Fibroblast of pulmonary artery (primary cell): ENCODE results near the gene GLO1.

Experiments used
- DNase-seq: peaks from one replicate; pipeline ENCODE4 v3.0.0-alpha.2; 2010; ENCODE audit warnings: low read depth
- H3K4me3 ChIP-seq: replicated peaks from 2 replicates; pipeline ENCODE4 v1.5.1; 2011; ENCODE audit warnings: low read depth, mild to moderate bottlenecking, control low read depth, low read length, moderate library complexity
- TF ChIP-seq, protein P1 (sequence below): IDR thresholded peaks from 2 replicates; pipeline ENCODE4 v1.5.1; 2011; ENCODE audit warnings: mild to moderate bottlenecking, control low read depth, low read length, inconsistent platforms; ENCODE audit errors: missing control alignments

GLO1 gene

GRCh38 chr6:38650207-38650752 is 52.7 kb downstream of the GLO1 start:
- TF ChIP-seq, protein P1, sequence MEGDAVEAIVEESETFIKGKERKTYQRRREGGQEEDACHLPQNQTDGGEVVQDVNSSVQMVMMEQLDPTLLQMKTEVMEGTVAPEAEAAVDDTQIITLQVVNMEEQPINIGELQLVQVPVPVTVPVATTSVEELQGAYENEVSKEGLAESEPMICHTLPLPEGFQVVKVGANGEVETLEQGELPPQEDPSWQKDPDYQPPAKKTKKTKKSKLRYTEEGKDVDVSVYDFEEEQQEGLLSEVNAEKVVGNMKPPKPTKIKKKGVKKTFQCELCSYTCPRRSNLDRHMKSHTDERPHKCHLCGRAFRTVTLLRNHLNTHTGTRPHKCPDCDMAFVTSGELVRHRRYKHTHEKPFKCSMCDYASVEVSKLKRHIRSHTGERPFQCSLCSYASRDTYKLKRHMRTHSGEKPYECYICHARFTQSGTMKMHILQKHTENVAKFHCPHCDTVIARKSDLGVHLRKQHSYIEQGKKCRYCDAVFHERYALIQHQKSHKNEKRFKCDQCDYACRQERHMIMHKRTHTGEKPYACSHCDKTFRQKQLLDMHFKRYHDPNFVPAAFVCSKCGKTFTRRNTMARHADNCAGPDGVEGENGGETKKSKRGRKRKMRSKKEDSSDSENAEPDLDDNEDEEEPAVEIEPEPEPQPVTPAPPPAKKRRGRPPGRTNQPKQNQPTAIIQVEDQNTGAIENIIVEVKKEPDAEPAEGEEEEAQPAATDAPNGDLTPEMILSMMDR = no peak
- DNase-seq = no peak
- no peak overlapping the region for H3K4me3 ChIP-seq

- TF ChIP-seq, protein P1 = no peak
- no peak for DNase-seq
These were observed 53.2 kb downstream of the GLO1 start for GRCh38 chr6:38649744-38650143.

DNA sequence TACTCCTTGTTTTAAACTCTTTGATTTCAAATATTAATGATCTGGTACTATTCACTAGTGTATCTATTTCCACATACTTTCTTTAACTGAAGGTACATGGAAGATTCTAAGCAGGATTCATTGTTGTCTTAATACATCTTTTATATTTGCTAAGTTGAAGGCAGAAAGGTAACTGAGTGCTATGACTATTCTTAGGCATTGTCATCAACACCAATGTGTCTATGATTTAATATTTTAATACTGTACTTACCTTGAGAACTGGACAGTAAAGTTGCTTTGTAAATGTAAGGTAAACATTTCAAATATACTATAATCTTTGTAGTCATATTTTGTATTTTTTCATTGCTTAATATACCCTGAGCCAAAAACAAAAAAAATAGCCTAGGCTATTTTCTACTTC is 54.3 kb downstream of the GLO1 start:
- no peak overlapping the region for H3K4me3 ChIP-seq
- no peak for DNase-seq
- TF ChIP-seq, protein P1 = no peak

More at GRCh38 chr6:38649744-38650143, 53.2 kb downstream of the GLO1 start:
- no peak overlapping the region for H3K4me3 ChIP-seq

DNA sequence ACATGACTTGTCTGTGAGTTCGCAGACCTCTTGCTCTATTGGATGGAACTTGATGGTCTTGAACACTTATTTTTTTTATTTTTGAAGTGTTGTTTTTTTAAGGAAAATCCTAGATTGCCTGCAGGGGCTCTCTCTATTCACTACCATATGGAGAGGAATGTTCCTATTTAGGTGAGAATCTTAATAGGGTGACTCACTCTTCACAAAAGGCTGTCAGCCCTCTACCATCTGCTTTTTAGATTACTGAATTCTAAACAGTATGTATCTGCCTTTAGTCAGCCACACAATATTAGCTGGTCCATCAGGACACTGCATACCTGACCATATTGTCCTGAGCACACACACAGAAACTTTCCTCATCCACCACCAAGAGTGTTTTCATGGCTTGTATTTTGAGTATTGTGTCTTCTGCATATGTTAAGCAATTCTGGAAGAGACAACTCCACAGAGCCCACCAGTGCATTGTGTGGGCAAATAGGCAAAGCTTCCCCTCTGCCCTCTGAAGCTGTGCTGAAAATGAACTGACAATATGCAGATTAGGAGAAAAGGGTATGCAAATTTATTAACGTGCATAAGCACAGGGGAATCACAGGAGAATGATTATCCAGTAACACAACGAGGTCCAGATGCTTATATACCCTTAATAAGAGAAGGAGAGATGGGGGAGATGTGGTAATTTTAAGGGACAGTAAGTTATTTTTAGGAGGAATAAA is 56.6 kb downstream of the GLO1 start:
- DNase-seq = no peak
- TF ChIP-seq, protein P1 = no peak

DNA sequence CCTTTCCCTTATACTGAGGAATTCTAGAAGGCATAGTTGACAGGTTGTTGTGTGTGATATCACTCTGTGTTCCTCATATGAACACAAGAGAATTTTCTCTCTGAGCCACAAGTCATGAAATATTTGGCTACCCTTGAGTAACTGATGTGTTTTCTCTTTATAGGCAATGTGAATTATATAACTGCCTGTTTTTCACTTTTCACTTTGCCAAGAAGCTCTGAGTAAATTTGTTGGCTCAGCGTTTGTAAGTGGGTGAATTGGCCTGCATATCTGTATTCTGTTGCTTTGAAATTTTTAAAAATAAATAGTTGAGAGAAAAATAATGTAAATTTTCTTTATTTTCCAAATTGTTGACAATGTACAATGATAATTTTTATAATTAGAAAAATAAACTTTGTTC is 58.0 kb downstream of the GLO1 start:
- DNase-seq = no peak
- no peak overlapping the region for H3K4me3 ChIP-seq
- TF ChIP-seq, protein P1 = no peak

More for the DNA sequence above, 56.6 kb downstream of the GLO1 start:
- no peak overlapping the region for H3K4me3 ChIP-seq

DNA sequence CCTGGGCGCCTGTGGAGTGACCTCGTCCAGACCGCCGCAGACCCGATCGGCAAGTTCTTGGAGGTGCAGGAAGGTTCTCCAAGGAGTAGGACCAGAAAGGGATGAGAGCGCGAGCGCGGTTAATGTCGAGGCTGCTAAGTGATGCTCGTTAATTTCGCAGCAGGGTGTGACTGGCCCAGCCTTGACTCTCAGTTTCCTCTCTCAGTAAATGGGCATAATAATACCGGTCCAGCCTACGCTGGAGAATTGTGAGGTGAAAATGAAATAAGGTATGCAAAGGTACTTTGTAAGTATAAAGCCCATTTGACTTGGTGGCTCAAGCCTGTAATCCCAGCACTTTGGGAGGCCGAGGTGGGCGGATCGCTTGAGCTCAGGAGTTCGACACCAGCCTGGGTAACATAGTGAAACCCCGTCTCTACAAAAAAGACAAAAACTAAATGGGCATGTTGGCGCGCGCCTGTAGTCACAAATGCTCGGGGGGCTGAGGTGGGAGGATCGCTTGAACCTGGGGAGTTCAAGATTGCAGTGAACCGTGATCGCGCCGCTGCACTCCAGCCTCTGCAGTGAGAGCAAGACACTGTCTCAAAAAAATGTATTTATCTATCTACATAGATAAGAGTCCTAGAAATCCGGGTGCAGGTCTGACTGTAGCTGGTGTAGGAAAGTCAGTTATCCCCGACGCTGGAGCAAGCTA is 62.6 kb downstream of the GLO1 start:
- H3K4me3 ChIP-seq = peak overlapping the region; percentile 94
- TF ChIP-seq, protein P1 = no peak
- DNase-seq = no peak
